HEK293T (cell line): ENCODE data around the gene SLC22A1.

Source experiments
- BHLHE40 ChIP-seq: fragments of 450-650 bp; IDR thresholded peaks from 2 replicates; pipeline ENCODE4 v1.6.1; 2016; ENCODE audit warnings: mild to moderate bottlenecking, moderate library complexity, borderline replicate concordance
- ELF4 ChIP-seq: fragments of 450-650 bp; IDR thresholded peaks from 2 replicates; pipeline ENCODE4 v1.6.1; 2017; ENCODE audit warnings: antibody characterized with exemption
- PKNOX1 ChIP-seq: fragments of 450-650 bp; IDR thresholded peaks from 2 replicates; pipeline ENCODE4 v1.6.1; 2016

DNA sequence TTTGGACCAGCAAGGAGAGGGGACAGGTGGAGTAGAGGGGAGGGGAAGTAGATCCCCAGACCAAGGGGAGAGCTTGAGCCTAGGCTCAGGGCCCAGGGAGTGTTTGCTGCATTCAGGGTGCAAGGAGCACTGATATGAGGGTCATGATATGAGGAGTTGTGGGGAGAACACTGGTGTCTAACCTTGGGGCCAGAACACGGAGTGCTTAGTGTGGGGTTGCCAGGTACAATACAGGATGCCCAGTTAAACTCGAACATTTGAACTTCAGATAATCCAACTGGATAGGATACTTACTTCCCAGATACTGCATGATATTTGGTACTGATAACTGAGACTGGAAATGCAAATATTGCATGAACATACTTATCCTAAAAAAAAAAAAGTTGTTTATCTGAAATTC, 2.4 kb downstream of the SLC22A1 start:
- no peak for TF ChIP-seq PKNOX1
- TF ChIP-seq BHLHE40: no peak
- TF ChIP-seq ELF4: no peak
